H4 (cell line): ENCODE results near the gene ETS2. TPM values are rescaled to one million over a fixed set of nuclear protein-coding genes. Genes with fewer than 3 reads are reported as not detected.

Source experiments
- DNase-seq: peaks from one replicate; pipeline ENCODE4 v3.0.0-alpha.2; 2015; ENCODE audit warnings: low spot score
- total RNA-seq: library from RNA; depleted of rRNA; stranded (reverse); fragments of >200 nt; shearing (Covaris generic); gene quantifications from 2 replicates; pipeline ENCODE4 v1.2.3, GENCODE V29; 2014

ETS2 gene
- total RNA-seq, 1 experiment from 2014 or later, result 36.1 TPM

DNA sequence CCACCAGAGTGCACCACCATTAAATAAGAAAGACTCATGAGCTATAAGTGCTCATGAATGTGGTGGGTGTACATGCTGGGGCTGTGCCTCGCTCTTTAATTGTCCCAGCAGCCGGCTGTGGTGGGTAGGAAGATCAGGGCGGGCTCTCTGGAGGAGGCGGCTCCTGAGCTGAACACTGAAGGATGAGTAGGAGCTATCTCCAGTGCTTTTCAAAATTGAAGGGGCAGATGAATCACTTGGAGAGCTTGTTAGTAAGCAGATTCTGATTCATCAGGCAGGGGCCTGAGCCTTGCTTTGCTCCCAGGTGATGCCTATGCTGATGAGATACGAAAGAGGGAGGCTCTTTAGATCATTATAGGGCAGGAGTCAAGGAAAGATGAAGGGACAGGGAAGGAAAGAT is 54.1 kb downstream of the ETS2 start:
- no peak for DNase-seq

GRCh38 chr21:38861056-38861455 is 55.3 kb downstream of the ETS2 start:
- DNase-seq, result no peak

DNA sequence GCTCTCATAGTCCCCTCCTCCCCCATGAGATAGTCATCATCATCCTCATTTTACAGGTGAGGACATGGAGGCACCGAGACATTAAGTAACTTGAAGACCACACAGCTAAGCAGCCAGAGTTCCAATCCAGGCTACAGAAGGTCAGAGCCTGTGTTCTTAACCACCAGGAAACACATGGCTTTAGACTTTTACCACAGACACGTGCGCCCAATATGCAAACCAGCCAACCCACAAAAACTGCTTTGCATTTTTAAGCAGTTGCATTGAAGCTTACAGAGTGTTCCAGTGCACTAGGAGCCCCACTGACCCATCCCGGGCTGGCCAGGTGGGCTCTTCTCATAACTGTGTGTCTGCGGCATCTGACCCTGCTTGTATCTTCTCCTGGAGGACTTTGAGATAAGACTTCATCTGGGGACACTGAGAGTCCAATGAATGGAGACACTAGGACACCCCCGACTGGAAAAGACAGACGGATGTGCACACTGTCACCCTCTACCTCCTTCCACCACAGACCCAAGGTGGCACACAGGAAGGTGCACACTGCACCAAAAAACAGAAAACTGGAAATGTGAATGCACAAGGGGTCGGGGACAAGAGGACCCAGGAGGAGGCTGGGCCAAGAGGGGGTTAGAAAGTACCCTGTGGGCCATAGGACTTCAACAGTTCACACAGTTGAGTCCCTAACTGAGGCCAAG is 56.4 kb downstream of the ETS2 start:
- no peak for DNase-seq

DNA sequence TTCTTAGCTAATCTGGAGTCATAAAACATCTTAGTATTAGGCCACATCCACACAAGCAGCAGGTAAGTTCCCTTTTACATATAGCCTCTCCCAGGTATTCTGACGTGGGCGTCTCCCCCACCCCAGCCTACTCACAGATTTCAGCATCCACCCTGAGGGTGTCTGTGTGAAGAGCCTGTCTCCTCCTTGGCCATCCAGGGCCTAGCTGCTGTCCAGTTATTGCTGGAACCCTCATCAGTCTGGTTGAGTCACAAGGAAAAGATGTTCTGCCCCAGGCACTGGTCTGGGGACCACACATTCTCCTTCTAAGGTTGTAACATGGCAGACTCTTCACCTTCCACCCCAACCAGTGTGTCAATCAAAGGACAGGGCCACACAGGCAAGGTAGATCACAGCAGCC is 57.6 kb downstream of the ETS2 start:
- DNase-seq, result no peak

DNA sequence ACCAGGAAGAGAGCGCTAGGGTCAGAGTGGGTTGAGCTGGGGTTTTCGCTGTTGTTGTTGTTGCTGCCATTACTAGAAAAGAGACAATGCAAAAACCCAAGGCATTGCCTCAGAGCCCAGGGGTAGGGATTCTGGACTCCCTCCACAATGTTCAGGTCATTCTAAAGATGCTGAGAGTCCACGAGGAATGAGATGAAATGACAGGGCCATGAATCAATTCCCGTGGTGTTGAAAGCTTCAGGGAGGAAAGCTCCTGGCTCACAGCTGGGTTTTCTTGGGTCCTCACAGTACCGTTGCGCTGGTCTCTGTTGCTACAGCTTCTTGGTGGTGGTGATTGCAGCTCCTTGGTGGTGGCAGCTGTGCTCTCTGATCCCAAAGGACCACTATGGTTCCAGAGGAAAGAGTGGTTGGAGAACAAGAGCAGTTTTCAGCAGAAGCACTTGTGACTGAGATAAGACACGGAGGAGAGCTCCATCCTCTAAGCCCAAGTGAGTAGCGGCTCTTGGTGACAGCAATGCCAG is 58.2 kb downstream of the ETS2 start:
- no peak for DNase-seq

DNA sequence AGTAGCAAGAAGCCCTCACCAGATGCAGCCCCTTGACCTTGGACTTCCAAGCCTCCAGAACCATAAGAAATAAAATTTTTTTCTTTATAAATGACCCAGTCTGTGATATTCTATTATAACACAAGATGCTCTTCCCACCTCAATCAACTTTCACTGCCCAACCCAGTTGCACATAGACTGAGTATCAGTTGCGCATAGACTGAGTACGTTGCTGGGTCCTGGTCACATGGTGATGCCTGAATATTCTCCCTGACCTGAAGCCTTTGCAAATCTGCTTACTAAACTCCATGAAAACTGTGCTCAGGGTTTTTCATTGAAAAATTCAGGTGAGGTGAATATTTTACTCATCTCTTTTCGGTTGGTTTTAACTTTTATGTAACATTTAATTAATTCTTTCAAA is 59.2 kb downstream of the ETS2 start:
- DNase-seq, result no peak

GRCh38 chr21:38869196-38869595 is 63.5 kb downstream of the ETS2 start:
- no peak for DNase-seq

GRCh38 chr21:38869946-38870345 is 64.2 kb downstream of the ETS2 start:
- DNase-seq, result peak; percentile 34
